ENCODE measurements around the gene CAMTA1.

The CAMTA1 gene

DNA sequence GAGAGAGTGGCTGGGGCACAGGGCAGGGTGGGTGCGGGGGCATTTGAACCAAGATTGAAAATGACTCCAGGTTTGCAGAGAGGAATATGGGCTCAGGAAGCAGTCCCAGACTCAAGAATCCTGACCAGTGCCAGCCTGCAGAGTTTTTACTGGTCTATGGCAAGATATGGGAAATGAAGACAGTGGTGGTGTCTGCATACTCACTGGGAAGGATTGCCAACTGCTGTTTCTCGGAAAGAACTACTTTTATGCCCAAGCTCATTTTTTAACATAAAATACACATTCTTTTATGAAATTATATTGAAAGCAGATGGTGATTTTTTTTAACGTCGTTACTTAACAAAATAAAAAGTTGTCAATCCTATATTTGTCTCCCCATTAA lies 401.8 kb downstream of the CAMTA1 start:
- no peak for DNase-seq (ENCODE audit: low read depth in 2 of 2)

DNA sequence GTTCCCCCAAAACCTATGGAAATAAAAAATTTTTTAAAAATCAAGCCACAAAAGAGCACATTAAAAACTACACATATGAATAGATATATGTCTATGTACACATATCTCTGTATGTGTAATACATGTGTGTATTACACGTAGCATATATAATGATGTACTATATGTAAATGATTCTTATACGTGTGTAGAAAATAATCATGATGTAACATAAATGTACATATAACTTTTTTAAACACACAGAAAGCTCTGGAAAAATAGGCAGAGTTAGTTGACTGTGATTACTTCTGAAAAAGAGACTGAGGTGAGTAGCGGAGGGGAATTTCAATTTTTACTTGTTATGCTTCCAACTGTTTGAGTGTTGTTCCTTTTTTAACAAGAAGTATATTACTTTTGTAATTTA lies 405.0 kb downstream of the CAMTA1 start:
- no peak for DNase-seq (ENCODE audit: low read depth in 2 of 2)

DNA sequence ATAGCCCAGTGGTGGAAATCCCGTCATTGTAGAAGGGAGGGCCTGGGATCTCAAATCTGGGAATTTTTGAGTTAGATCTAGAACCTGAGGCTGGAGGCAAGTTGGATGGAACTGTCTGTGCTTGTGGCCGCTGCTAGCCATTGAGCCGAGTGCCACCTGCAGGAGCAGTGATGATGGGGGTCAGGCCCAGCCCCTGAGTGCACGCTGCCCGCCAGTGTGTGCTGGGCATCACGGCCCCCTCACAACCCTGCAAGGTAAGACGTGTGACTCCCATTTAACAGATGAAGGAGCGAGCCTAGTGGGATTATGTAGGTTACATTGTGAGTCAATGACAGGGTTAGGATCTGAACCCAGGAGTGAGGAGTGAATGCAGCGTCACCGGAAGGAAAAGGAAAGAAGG lies 407.2 kb downstream of the CAMTA1 start:
- DNase-seq (ENCODE audit: low read depth in 2 of 2) = no peak

DNA sequence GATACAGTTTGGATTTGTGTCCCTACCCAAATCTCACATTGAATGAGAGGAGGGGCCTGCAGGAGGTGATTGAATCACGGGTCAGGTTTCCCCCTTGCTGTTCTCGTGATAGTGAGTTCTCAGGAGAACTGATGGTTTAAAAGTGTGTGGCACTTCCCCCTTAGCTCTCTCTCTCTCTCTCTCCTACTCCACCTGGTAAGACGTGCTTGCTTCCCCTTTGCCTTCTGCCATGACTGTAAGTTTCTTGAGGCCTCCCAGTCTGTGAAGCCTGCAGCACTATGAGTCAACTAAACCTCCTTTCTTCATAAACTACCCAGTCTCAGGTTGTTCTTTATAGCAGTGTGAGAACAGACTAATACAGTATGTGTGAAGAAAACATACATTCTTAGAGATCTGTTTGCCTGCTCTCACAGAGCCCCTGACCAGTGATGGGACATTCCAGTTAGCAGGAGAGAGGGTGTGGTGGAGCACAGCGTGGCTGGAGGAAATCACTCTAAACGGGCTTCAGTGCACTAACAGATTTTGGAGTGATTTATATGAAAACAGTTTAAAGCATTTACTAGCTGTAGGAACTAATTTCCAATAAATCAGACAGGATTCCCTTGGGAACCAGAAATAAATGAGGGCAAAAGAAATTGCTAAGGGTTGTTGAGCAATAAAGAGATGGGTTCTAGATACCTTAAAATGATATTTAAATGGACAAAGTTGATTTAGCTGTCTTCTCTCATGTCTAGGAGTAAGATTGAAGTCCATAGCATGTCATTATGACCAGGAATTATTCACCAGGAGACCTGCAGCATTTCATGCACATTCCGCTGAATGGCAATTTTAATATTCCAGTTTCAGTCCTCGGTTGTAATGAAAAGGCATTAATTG lies 411.0 kb downstream of the CAMTA1 start:
- DNase-seq (ENCODE audit: low read depth in 2 of 2) = no peak

DNA sequence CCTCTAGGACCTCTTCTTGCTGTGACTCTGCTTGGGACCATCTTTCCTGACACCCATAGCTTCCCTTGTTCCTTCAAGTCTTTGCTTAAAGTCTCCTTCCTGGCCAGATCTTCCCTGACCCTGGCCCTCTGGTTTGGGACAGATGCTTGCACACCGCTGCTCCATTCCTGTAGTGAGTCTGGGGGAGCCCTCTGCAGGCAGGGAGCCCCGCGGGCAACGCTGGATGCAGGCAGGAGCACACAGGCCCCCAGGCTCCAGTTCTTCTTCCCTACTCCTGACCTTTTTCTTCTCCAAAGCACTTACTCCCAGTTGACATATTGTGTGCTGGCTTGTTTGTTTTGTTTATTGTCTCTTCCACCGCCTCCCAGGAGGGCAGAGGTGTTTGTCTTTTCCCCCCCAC lies 413.4 kb downstream of the CAMTA1 start:
- no peak for DNase-seq (ENCODE audit: low read depth in 2 of 2)

DNA sequence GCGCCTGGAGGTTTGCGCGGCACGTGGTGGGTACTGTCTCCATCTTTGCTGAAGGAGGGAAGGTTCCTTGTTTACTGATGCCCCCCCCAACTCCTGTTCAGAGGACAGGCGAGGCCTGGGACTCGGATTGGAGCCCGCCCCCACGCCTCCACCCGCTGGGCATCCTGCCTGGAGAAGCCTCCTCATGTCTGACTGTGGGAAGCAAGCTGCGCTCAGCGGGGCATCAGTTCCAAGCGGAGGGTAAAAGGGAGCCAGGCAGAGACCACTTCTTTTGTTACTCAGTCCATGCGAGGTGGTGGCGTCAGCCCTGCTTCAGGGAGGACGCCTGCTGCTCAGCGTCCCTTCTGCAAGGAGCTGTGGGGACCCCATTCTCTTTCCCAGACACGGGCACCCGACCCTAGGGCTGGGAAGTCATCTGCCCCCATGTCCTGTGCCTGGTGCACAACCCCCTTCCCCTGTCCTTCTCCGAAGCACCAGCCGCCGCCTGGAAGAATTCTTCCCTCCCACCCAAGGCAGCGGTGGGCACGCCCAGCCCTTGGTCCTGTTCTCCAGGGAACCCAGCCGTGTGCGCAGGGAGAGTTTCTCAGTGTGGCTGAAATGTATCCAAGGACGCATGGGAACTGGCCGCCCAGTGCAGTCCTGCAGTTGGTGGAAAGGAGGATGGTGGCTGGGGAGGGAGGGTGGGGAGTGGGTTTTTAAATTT lies 414.0 kb downstream of the CAMTA1 start:
- no peak for DNase-seq (ENCODE audit: low read depth in 2 of 2)

DNA sequence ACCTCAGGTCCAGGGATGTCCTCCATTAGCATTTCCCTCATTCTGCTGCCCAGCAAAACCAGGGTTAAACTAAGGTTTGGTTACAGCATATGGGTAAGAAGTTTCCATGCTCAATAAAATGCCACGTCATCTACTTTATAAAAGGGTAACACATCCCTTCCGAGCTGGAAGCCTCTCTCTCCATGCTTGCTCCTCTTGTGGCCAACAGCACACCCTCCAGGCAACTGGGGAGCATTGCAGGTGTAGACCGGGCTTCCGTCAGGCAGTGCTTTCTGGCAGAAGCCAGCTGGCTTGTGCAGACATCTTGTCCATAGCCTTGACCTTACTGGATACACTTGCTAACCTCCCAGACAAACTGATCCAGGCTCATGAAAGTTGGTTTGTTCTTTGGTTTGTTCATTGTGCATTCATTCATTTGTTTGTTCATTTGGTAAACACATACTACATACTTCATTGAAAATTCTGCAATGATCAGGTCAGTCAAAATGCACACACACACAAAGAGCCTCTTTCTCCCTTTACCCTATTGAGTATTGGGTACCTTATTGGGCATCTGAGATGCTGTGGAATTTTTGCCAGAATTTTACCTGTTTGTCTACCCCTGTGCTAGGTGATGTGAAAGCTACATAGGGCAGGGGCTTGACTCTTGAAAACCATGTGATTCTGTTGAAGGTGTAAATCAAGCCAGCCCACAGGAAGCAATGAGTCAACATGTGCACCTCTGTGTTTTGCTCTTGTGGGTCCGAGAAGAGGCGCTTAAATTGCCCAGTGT lies 422.8 kb downstream of the CAMTA1 start:
- no peak for DNase-seq (ENCODE audit: low read depth in 2 of 2)

DNA sequence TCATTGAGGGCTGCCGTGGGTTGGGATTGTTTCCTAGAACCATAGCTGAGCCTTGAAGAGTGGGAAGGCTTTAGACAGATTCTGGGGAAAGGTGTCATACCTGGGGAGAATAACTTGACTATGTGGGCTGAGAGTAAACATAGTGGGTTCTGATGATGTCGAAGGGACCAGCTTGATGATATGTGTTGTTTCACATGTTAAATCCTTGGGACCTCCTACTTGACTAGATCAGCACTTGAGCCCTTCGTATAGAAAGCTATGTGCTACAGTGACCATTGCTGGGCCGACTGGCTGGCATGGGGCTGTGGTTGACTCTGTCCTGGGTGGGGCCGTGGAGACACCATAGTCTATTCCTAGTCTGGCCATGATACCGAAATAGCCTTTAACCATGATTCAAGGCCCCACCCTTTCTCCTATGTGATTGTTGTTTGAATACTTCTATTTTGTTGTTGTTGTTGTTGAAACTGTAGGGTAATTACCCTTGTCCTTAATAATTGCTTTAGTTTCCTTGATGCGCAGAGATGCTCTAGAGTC lies 423.5 kb downstream of the CAMTA1 start:
- DNase-seq (ENCODE audit: low read depth in 2 of 2) = no peak

DNA sequence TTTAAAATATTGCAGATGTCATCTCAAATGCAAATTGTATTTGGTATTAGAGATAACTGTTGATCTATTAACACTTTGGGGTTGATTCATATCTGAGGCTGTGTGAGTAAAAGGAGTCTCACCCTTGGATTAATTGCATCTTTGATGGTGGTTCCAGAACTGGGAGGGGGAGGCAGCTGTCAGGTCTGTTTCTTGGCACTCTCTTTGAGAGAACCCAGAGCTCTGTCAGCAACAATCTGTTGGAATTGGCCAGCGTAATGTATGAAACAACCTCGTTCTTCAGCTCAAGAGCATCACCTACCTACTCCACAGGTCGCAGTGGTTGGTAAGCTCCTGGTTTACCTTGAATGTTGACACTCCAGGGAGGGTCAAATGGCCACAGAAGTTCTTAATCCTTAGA lies 424.1 kb downstream of the CAMTA1 start:
- no peak for DNase-seq (ENCODE audit: low read depth in 2 of 2)

DNA sequence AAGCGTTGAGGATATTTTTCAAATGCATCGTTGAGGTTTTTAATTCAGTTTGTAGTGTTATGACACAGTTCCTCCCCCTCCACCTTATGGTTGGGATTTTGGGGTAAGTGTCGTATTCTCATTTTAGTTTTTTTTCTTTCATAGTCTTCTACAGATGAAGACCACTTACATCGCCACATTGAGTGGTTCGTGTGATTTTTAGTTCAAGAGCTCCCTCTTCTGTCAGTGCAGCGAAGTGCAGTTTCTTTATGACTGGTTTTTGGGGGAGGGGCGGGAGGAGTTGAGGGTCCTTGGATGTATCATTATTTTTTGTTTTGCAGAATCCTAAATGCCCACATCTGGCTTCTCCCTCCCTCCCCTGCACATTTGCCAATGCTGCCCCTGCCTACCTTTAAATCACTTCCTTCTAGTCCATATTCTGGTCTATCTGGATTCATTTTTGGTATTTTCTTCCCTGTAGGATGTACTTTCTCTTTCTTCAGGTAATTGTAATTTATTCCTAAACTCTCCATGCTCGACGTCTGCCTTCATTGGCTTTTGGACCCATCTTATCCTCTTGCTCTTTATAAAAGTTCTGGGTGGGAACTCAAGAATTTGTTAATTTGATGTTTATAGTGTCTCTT lies 433.1 kb downstream of the CAMTA1 start:
- no peak for DNase-seq (ENCODE audit: low read depth in 2 of 2)

DNA sequence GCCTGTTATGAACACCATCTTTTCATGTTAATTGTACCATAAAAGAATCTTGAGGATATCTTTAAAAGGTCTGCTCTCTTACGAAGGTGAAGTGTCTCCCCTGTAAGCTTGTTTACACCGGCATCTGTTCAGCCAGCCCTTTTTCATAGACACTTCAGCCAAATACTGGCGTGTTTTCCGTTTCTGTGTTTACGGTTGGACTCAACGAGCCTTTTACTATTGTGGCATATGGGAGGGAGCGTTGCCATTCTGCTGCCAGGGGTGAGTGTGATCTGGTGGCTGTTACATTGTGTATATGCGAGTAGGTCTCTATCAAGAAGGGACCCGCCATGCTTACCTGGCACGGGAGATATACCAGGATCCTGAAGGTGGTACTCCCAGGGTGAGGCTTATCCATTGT lies 433.8 kb downstream of the CAMTA1 start:
- DNase-seq (ENCODE audit: low read depth in 2 of 2) = no peak

DNA sequence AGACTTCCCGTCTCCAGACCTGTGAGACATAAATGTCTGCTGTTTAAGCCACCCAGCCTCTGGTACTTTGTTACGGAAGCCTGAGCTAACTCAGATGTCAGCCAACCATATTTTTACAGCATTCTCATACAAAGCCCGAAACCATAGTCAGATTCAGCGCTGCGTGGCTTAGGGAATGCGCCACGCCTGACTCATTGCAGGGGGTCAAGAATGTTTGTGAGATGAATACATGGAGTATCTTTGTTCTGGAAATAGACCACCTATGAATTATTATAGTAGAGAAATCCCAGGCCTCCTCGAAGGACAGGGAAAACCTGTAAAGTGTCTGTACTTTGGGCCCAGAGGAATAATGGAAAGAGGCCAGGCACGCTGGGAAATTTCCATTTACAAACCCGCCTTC lies 434.8 kb downstream of the CAMTA1 start:
- no peak for DNase-seq (ENCODE audit: low read depth in 2 of 2)

DNA sequence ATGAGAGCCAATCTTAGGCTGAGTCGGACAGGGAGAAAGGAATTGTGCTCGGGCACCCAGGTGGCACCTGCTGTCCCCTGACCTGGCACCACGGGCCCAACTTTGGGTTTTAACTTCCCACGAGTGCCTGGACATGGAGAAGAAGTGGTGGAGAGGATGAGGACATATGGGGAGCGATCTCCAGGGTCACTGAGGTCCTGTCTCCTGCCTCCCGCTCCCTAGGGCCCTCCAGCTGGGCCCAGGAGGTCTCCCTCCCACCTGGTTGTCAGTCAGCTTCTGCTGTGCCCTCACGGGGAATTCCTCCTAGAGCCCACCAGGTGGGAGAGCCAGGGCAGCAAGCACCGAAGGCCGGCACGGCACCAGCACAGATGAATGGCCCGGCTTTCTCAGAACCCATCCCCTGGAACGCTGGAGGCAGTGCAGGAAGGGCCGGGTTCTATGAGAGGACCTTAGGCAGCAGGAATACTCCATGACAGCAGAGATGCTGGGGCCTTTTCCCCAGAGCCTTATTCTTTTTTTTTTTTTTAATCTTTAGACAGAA lies 435.5 kb downstream of the CAMTA1 start:
- DNase-seq (ENCODE audit: low read depth in 2 of 2) = no peak

DNA sequence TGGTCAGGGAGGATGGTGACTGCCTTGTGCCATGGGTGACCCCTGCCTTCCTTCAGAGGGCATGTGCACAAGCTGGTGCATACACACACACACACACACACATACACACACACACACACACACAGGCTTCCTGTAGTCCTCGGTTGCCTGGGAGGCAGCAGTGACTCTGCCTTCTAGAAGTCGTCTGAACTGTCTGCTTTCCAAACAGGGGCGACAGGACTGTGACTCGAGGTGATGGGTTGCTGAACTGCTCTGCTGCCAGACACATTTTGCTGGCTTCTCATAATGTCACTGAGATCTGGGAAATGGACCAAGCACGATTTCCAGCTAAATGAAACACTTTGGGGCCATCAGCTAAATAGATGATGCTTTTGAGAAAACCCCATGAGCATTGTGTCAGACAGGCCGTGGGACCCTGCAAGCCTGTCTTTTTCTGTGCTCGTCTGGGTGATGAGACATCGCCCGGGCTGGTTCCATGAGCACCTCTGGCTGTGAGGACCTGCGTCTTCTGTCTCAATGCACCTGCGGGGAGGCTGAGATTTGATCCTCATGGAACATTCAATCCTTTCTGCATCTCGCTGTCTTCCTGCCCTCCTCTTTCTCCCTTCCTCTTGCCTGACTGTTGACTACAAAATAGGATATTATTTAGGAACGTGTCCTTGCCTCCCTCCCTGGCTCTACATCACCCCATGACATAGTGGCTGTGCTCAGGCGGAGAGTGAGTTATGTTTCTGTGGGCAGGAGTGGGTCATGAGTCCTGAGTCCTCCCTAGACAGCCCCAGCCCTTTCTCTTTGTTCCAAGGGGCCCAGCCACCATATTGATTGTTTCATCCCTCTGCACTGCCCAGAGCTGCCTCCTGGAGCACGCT lies 436.8 kb downstream of the CAMTA1 start:
- no peak for DNase-seq (ENCODE audit: low read depth in 2 of 2)

DNA sequence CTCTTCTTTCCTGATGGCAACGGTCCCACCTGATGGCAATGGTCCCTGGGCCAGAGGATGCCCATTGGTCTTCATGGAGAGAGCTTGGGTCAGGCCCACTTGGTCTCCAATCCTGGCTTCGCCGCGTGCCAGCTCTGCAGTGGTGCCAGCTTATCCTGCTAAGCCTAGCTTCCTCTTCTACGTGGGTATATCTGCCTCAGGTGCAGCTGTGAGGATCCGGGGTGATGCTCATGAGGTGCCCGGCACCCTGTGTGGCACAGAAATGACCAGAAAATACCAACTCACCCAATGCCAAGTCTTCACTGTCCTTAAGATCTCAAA lies 437.4 kb downstream of the CAMTA1 start:
- DNase-seq (ENCODE audit: low read depth in 2 of 2) = no peak

DNA sequence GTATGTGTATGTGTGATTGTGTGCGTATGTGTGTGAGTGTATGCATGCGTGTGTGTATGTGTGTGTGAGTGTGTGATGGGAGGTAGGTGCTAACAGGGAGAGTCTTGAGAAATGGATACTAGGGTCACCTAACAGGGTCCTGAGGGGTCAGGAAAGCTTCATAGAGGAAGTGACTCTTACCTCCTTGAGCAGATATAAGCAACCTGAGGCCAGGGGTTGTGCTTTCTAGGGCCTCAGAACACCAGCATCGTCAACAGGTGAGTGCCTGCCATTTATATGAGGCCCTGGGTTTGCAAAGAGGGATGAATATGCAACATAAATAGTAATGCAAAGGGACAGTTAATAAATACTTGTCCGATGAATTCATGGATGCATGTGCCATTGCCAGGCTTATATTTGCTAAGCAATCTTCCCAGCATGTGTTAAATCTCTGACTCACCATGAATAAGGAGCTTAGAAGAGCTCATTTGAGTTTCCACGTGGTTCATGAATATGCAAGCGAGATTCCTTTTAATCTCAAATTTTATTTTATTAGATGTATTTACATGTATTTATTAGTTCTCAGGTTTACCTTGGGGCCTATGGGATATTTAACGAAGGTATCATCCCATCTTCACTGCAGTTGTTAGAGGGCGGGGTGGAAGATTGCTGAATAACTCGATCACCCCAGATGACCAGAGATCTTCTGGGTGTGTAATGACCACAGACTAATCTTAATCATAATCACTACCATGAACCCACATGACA lies 438.3 kb downstream of the CAMTA1 start:
- DNase-seq (ENCODE audit: low read depth in 2 of 2) = no peak

DNA sequence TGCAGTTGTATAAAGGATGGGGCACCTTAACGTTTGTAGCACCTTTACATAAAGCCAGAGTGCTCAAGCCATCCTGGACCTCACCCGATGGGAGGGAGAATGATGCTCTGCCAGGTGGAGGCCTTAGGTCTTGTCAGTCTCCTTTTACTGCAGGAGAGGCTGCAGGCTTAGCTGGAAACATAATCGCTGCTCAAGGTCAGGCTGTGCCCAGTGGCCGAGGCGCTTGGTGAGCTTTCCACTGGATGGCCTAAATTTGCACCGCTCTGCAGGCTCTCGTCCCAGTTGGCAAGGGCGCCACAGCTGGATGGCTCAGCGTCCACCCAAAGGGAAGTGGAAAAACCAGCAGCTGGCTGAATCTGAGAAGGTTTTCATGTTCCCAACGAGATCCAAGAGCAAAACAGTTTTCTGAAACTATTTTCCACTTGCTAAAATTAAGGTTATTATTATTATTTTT lies 438.9 kb downstream of the CAMTA1 start:
- no peak for DNase-seq (ENCODE audit: low read depth in 2 of 2)

DNA sequence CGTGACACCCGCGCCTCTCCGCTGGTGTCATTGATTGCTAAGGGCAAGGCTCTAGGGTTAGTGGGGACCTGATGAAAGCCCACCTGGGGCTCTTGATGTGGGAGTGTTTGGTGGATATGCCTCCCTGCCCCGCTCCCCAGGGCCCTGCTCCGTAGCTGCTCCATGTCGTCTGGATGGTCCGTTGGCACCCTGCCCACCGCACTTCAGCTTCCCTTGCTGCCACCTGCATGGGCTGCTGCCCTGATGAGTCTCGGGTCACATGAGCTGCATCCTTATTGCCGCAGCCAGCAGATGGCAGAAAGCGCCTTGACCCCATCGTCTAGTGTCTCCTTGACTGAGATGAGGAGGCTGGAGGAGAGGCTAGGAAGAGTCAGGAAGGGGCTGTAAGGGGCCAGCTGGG lies 439.4 kb downstream of the CAMTA1 start:
- no peak for DNase-seq (ENCODE audit: low read depth in 2 of 2)

DNA sequence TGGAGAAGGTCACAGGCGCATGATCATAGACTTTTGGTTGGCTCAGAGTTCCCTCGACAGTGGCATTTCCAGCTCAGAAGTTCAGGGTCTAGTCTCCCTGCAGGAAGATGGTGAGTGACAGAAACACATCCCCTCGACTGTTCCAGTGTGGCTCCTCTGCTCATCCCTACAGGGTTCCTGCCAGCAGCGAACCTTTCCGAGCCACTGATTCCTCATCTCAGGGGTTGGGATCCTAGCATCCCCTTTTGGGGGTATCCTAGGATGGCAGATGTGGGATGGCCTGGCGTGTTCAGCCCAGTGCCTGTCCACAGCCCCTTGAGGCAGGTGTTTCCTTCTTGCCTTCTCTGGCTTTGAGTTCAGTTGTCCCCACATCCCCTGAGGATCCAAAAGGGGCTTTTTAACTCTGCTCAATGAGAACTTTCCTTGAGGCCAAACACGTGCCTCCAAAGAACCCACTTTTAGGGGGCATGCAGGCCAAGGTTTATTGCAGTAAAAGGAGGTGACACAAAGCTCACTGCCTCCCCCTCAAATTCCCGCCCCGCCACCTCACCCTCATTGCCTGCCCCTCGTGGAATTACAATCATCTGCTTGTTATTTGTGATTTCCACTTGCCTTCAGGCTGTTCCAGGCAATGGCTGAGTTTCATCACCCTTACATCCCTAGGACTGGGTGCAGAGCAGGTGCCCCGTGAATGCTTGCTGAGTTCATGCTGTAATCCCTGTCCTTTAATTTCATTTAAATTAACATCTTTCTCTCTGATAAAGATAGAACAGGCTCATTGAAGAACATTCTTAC lies 440.7 kb downstream of the CAMTA1 start:
- no peak for DNase-seq (ENCODE audit: low read depth in 2 of 2)
